Hematopoietic multipotent progenitor cell (in vitro differentiated cells): ENCODE measurements around the gene AGBL4. TPM values are rescaled to one million over a fixed set of nuclear protein-coding genes. Genes with fewer than 3 reads are reported as not detected.

Experiments
- DNase-seq, 3 donors: peaks; one replicate each; pipeline ENCODE4 v3.0.0-alpha.2; 2011 to 2015; ENCODE audit warnings: low read depth in 2 of 3, low spot score in 2 of 3
- total RNA-seq: library from RNA; depleted of rRNA; stranded (reverse); fragments of >200 nt; gene quantifications from one replicate; pipeline ENCODE4 v1.2.3, GENCODE V29; 2012

AGBL4 gene
- total RNA-seq, 1 donor: 0.54 TPM

DNA sequence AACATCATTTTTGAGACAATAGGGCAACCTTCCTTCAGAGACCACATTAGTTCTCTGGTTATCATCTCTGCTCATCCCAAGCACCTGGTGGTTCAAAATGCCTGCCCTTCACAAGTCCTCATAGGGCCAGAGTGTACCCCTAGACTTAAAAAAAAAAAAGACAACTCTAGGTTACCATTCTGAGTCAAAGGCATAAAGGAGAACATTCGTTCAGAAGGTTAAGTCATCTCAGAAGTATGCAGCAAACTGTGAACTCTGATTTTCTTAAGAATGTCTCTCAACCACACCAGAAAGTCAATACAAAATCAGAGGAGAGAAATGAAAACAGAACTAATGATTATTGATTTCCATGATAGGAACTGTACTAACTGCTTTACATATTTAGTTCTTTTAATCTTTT, 1237.9 kb downstream of the AGBL4 start:
- no peak for DNase-seq

DNA sequence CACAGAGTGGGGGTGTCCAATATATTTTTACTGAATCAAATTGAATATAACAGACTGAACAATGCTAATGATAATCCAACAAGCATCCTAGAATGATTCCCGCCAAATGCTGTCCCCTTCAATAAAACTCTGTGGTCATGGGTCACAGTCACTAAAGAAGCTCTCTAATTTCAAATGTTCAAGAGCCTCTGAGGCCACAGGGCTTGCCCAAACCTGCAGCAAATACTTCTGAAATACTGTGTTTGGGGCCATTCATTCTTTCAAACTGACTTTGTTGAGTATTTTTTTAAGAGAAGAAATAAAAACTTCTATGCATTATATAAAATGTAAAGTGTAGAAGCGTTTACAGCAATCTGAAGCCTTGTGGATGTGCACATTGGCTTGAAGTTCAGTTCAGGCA, 1239.5 kb downstream of the AGBL4 start:
- no peak for DNase-seq

DNA sequence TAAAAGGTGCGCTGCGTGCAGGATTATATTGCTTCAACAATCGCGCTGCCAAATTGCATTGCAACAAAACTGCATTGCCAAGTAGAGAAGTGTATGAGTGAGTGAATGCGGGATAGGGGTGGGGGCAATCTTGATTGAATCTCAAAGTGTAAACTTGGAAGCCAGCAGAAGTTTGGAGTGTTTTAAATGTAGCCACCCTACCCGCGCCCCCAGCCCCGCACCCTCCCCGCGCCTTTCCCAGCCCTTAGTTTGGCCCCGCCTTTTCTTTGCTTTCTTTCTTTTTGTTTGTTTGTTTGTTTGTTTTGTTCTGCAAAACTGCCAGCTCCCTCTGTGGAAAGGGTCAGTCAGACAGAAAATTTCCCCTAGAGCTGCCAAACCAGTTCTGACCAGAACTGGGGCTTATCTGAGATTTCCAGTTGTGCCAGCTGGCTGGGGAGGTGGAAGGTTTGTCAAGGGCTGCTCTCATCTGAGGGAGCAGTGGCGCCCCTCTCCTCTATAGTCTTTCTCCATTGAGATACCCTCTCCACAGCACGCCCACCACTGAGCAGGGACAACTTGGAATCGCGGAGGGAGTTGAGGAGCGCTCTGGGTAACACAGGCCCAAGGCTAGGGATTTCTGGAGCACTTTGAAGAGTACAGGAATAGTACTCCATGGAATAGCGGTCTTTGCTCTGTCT, 1246.4 kb downstream of the AGBL4 start:
- DNase-seq: no peak

DNA sequence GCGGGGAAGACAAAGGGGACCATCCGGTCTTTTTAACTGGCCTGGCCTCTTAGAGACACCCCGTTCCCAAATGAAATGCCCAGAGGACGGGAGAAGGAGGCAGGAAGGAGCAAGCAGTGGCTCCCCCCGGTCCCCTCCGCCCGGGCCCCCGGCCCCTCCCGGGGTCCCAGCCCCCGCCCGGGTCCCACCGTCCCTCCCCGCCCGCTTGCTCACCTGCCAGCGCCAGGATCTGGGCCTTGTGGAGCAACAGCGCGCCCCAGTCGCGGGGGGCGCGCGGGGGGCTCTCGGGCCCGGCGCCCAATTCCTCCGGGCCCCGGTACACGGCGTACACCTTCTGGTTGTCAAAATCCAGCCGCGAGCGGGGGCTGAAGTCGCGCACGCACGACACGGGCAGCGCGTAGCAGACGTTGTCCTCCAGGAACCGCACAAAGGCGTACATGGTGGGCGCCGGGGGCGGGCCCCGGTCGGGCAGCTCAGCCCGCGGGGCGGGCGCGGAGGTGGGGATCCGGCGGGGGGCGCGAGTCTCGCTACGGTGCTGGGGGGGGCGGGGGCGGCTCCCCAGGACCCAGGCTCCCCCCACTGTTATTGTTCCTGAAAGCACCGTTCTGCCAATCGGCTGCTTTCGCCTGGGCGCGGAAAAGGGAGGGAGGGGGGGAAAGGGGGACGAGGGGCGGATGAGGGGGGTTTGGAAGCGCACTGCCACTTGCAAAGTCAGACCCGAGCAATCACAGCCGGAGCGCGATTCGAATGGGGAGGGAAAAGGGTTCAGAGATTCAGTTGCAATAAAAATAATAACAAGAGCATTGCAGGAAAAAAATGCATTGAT, 1247.1 kb downstream of the AGBL4 start, which contains the start of gene BEND5:
BEND5 (minus strand) TSS at position 499 of the 826 bp plus-strand sequence; CDS start at position 439, 60 bp downstream.
- peak; percentile 6 to 92 (median 87) for DNase-seq

DNA sequence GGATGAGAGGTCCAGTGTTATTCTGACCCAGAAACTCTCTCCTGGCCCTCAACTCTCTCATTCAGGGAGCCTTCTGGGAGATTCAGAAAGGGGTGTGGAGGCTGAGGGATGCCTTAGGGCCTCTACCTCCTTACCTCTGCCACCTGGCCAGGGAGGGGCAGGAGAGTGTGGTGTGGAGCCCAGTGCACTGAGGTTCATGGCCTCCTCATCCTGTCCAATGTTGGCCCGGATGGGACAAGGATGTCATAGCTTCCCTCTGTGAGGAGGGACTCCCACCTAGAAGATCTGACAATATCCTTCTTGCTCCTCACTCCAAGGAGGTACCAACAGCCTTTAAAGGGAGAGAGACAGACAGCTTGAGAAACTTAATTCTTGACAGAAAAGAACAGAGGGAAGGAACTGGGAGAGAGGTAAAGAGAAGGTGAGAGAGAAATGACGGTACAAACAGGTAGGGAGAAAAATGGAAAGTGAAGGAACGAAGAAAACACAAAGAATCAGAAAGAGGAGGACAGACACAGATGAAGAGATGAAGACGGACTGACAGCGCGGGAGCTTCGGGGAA, 1247.8 kb downstream of the AGBL4 start:
- no peak for DNase-seq

DNA sequence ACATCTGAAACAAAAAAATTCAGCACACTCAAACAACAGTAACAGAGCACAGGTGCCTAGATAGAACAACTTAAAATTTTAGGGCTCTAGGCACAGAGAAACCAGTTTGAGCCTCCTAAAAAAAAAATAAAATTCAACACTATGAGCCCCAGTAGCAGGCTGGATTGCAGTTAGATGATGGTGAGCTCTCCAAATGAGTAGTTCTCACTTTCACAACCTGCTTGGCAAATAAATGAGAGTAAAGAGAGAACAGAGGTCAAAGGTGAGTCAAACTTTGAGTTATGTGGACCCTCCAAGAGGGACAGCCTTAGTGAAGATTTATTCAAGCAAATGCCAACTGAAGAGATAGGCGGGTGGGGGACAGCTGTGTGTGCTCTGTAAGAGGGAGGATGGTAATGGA, 1250.6 kb downstream of the AGBL4 start:
- DNase-seq: no peak

DNA sequence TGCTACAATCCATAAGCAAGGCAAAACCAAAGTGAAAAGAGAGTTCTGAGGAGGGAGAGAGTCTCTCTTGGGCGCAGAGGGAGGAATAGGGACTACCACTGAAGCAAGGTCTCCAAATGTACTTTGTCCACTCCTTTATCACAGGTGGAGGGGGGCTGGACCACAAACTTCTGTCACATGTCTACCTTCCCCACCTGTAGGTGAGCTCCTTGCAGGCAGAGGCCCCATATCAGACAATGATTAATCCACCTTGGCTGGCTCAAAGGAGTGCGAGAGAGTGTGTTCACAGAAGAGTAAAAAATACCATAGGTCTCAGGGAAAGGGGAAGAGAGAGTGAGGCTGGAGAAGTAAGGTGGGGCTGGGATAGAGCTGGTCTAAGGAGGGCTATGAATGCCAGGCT, 1251.5 kb downstream of the AGBL4 start:
- DNase-seq: no peak

DNA sequence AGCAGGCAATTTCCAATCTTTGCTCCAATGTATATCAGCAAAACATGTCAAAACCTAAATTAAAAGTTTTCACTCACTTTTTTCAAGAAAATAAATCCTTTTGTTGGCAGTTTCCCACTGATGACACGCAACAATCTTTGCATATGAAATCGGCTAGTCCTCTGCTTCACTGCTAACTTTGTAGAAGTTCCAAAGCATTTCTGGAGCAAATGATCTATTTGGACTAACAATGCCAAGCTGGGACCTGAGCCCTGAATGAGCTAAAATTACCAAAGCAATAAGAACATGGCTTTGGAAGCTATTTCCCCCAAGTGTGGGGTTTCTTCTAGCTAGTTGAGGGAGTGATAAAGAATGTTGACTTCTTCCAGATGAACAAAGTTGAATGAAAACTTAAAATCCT, 1252.2 kb downstream of the AGBL4 start:
- no peak for DNase-seq

DNA sequence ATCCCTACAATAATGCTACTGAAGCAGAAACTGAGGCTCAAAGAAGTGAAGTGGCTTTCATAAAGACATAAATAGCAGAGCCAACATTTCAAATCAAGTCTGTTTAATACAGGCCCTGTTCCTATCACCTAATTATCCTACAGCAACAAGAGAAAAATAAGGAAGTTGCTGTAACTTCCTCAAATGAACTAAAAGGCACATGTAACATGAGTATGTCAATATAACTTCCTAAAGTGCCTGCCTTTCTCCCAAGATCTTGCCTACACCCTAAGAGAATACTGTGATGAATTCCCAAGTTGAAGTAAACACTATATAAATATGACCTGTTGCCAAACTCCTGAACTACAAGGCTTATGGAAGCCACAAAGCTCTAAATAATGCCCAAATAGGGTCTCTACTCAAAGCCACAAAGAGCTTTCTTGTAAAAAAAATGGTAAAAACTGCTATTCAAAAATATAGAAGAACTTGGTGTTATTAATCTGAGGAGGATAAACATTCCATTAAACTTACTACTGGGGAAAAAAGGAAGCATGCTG, 1255.7 kb downstream of the AGBL4 start:
- peak in 1 of 3 donors; percentile 53 for DNase-seq

DNA sequence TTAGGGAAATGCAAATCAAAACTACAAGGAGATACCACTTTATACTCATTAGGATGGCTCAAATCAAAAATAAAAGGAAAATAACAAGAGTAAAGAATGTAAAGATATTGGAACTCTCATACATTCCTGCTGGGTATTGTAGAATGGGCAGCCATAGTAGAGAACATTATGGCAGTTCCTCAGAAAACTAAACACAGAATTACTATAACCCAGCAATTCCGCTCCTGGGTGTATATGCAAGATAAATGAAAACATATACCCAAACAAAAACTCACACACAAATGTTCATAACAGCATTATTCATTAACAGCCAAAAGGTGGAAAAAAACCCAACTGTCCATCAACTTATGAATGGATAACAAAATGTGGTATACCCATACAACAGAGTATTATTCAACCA, 1258.4 kb downstream of the AGBL4 start:
- no peak for DNase-seq

DNA sequence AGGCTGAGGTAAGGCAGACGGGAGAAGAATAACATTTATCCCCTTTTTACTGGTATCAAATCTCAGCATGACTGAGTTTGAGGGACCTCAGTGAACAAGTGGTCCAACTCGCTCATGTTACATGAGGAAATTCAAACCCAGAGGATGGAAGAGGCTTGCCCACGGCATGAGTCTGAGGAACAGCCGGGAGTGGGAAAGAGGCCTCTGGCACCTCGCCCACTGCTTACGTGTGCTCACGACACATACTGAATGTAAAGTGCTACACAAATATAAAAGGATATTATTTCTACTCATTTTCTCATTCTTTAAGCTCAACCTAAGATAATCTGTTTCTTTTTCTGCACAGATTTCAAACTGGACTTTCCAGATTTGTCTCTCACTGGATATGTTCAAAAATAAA, 1261.8 kb downstream of the AGBL4 start:
- no peak for DNase-seq

DNA sequence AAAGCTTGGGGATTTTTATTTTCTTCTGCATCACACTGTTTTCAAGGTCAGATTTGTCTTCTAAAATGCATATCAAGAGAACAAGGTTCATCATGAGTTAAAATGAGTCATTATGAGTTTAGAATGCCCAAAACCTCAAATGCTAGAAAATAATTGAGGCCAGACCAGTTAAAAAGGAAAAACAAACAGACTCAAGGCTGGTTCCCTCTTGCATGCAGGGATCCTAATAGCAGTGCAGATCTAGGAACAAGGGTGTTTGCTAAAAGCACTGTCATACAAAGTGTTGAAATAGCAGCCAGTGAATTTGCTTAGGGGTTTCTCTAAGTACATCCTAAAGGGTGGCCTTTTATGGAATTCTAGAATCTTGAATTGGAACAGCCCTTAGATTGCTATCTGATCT, 1262.3 kb downstream of the AGBL4 start:
- no peak for DNase-seq

DNA sequence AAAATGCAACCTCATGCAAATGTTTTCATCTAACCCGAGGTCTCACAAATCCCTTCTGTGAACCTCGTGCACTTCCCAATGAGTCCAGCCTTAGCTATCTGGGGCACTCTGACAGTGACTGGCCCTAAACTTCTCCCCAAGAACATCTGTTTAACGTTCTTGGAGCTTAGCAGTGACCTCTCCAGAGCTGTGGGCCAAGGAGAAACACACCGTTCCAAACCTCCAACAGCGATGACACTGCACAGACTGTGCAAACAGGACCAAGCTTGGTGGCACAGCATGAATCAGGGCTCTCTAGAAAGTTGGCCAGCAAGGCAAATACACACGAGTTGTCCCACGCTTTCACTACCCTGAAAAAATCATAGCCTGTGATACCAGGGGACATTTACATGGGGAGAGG, 1262.9 kb downstream of the AGBL4 start:
- DNase-seq: no peak

DNA sequence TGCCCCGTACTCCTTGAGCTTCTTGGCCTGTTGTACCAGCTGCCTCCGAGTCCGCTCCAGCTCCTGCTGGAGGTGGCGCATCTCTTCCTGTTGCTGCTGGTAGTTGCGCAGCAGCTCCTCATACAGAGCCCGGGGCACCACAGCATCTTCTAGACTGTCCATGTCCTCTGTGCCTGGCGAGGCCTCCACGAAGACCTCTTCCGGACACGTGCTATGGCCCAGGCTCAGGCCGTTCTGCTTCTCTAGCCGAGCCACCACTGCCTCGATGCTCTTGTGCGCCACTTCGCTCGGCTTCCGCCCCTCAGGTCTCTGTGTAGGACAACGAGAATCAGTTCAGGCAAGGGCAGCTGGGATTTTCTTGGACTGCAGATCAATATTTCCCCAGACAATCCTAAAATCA, 1264.8 kb downstream of the AGBL4 start:
- no peak for DNase-seq

DNA sequence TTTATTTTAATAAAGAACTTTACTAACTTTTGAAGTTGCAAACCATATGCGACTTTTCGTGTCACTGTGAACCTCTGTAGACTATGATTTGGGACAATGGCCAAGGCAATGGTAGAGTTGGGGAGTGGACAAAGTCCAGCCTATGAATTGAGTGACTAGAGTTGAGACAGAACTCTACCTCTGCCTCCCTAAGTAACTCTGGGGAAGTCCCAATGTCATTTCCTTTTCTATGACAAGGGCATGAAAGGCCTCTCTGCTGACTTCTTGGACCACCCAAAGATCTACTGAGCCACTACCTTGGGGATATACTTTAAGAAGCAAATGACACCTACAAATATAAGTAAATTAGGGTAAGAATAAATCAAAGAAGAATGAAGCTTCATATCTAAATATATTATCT, 1266.4 kb downstream of the AGBL4 start:
- DNase-seq: no peak

DNA sequence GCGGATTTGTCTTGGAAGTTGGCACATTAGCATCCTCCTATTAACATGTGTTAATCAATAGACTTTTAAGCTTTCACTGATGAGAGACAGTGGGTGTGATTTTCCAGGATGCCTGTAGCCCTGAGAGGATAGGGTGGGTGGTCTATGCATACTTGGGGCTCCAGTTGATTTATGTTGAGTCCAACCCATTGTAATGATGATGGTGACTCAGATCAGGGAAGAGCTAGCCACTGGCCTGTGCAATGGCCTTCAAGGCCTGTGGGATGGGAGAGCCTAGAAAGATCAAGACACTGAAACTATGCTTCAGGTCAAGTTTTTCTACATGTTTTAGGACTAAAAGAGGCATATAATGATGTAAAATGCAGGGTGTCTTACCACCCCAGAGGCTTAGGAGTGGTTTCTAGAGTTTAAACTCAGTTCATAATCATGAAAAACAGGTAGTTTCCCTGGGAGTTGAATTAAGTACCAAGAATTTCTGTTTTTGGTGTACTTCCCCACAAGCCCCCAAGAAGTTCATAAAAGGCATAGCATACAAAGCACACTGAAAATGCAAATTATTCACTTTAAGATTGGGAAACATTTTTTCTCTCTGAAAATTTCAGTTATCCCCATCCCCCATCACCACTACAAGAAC, 1267.0 kb downstream of the AGBL4 start:
- no peak for DNase-seq

DNA sequence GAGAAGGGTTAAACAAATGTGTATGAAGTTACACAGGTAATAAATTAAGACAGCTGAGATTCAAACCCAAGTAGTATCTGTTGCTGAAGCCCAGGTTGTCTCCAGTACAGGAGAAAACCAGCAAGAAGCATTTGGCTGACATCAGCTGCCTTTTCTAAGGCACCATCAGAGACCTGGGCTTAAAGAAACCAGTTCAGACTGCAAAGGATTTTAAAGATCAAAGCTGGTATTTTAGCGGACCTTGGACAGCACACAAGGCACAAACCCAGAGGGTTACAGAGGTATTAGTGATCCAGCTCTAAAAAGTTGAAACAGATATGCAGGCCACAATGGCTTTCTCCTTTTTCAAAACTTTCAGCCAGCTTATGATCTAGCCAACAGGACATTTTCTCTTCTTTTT, 1270.5 kb downstream of the AGBL4 start:
- no peak for DNase-seq

DNA sequence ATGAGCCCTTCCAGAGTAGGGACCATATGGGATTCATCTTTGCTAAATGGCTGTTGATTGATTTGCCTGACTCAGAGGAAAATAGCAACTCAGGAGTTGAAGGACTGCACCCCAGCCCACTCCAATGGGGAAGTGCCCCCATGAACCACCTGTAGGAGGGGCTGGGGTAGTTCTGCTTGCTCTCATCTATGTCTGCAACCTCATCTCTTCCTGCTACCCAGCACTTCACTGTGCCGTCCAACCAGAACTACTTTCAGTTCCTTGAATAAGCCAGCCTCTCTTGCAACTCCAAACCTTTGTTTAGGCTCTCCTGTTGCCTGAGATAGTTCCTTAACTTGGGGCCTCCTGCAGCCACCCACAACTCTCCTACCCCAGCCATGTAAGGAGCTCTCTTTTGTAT, 1273.6 kb downstream of the AGBL4 start:
- DNase-seq: peak in 1 of 3 donors; percentile 6

DNA sequence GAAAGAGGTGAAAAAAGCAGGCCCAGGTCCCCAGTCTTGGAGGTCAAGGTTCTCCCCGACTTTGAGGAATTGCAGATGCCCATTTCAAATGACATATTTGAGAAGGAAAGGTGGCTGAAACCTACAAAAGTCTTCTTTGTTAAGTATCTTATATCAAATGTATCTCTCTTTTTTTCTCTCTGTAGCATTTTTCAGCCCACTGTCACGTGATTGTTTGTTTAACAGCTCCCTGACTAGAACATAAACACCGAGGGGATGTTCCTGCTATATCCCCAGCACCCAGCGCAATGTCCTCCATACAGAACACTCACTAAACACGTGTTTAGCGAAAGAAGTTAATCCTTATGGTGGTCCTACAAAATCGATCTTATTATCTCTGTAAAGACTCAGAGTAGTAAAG, 1274.7 kb downstream of the AGBL4 start:
- no peak for DNase-seq

DNA sequence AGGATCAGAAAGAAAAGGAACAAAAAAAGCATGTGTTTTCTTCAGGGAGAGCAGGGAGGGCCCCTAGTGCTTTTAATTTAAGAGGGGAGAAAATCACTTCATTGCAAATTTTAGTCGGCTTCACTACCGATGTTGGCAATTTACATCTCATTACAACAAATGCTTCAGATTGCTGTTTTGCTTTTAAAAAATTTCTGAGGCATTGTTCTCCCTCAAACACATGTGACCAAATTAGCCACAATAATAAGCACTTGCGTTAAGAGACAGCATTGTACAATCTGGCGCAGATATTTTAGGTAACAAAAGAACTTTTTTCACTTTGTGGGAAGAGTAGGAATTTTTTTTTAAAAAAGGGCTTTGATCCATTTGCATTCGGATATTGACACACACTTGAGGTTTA, 1276.8 kb downstream of the AGBL4 start:
- no peak for DNase-seq

DNA sequence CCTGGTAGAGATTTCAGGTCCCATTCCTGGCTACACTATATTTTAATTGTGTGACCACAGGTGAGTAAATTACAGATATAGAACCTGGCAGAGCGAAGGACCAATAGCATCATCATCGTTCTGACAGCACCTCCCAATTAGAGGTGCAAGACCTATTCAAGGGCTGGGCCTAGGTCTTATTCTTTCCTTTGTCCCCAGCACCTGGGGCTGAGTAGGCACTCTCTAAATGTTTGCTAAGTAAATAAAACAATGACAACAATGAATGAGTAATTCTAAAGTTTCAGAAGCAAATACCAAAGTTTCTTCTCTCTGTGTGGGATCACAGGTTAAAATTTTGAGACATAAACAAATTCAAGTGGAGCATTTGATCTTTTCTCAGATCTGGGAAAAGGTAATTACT, 1279.7 kb downstream of the AGBL4 start:
- no peak for DNase-seq
